Mesodermal cell (in vitro differentiated cells): ENCODE results near the gene IL20RA. TPM values are rescaled to one million over a fixed set of nuclear protein-coding genes. Genes with fewer than 3 reads are reported as not detected.

Experiments
- H3K27ac ChIP-seq: 2 replicates; pipeline ENCODE4 v1.7.0; 2013; ENCODE audit warnings: mild to moderate bottlenecking, low read depth, low read length, moderate library complexity; ENCODE audit not compliant: severe bottlenecking
- H3K36me3 ChIP-seq: 2 replicates; pipeline ENCODE4 v1.7.1; 2013; ENCODE audit warnings: mild to moderate bottlenecking, low read length, moderate library complexity; ENCODE audit not compliant: control insufficient read depth, insufficient read depth
- H3K4me1 ChIP-seq: one replicate; pipeline ENCODE4 v1.7.1; 2013; ENCODE audit warnings: mild to moderate bottlenecking, low read length; ENCODE audit not compliant: insufficient read depth, control insufficient read depth, poor library complexity, severe bottlenecking
- H3K4me3 ChIP-seq: 2 replicates; pipeline ENCODE4 v1.7.0; 2013; ENCODE audit warnings: low read length, control low read depth, mild to moderate bottlenecking; ENCODE audit not compliant: insufficient read depth, poor library complexity, severe bottlenecking; ENCODE audit errors: extremely low read depth
- H3K9me3 ChIP-seq: 2 replicates; pipeline ENCODE4 v1.7.1; 2013; ENCODE audit warnings: mild to moderate bottlenecking, low read length, moderate library complexity; ENCODE audit not compliant: control insufficient read depth
- WGBS, 2 experiments: methylation state at CpG; one replicate each; pipeline ENCODE4 v1.1.5; 2013; ENCODE audit warnings: missing lambda C conversion rate in 2 of 2; ENCODE audit not compliant: insufficient coverage in 2 of 2; 5-methylcytosine and 5-hydroxymethylcytosine counted together
- polyA plus RNA-seq, 2 experiments: library from polyadenylated mRNA; stranded (reverse); fragments of 50-300 nt; gene quantifications; one replicate each; pipeline ENCODE4 v1.2.3, GENCODE V29; 2013

IL20RA gene, protein sequence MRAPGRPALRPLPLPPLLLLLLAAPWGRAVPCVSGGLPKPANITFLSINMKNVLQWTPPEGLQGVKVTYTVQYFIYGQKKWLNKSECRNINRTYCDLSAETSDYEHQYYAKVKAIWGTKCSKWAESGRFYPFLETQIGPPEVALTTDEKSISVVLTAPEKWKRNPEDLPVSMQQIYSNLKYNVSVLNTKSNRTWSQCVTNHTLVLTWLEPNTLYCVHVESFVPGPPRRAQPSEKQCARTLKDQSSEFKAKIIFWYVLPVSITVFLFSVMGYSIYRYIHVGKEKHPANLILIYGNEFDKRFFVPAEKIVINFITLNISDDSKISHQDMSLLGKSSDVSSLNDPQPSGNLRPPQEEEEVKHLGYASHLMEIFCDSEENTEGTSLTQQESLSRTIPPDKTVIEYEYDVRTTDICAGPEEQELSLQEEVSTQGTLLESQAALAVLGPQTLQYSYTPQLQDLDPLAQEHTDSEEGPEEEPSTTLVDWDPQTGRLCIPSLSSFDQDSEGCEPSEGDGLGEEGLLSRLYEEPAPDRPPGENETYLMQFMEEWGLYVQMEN
- polyA plus RNA-seq (2013, experiment 1 of 2) = 0.07 TPM
- 0.10 TPM for polyA plus RNA-seq (2013, experiment 2 of 2)

DNA sequence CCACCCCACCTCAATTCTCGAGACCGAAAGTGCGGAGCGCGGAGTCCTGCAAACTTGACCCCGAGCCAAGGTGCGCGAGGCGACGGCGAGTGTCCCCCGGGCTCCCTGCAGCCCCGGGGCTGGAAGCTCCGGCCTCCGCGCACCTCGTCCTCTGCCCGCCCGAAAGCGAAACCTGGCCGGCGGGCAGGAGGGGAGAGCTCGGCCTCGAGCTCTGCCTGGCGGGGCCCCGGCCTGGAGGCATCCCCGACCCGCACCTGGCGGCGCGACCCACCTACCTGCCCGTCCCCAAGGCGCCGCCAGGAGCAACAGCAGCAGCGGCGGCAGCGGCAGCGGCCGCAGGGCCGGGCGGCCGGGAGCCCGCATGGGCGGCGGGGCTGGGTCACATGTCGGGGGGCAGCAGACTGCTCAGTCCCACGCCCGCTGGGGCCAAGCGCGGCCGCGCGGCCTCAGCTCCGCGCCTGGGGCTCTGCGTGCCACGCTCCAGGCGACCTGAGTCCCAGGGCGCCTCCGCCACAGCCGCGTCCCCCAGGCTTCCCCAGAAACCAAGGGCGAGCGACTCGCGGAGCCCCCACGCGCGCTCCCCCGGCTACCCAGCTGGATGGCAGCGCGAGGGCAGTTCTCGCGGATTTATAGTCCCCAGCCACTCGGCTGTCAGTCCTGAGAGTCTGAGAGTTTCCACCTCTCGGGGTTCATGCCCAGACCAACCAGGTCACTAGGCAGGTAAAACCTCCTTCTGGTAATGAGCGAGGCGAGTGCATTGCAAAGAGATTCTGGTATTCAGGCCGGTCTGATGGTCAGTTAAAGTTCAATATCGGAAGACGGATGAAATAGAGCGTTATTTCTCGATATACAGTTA lies at the start of gene IL20RA:
IL20RA (minus strand) TSS at position 600 of the 856 bp plus-strand sequence; CDS start at position 363, 237 bp downstream.
- Histone ChIP-seq H3K4me1 (no peaks in the 10 kb centered on the region), H3K9me3 (no peaks in the 10 kb centered on the region), H3K27ac (no peak within 1 kb of the TSS), H3K36me3 (no peaks in the 10 kb centered on the region), H3K4me3 (peak within 1 kb of the TSS; percentile 45)
- WGBS, 2 experiments = 17% methylated on average over 59 to 76 of the region's 83 CpGs

- Histone ChIP-seq H3K4me3 (no peak overlapping the region), H3K36me3 (no peaks in the 10 kb centered on the region), H3K4me1 (no peaks in the 10 kb centered on the region), H3K27ac (no peak overlapping the region), H3K9me3 (no peaks in the 10 kb centered on the region)
- 84 to 94% methylated on average over 3 to 4 of the region's 6 CpGs for WGBS, 2 experiments
Measured at GRCh38 chr6:137093183-137094069, 48.7 kb upstream of the IL20RA start.

DNA sequence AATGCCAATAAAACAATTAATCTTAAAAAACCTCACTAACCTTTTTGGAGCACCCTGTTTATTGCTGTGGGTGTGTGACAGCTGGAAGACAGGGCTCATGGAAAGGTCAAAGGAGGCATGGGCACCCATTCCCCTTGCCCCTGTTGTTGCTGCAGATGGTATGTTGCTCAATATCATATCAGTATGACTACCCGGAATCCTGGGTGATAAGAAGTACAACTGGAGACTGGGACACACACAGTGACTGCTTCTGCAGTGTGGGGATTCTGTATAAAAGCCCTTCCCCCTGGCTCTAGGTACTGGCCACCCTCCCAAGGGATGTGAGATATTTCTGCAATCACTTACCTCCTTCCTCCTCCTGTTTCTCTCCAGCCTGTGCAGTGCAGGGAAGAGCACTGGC lies 47.3 kb upstream of the IL20RA start:
- H3K9me3 ChIP-seq = no peaks in the 10 kb centered on the region
- no peak overlapping the region for H3K27ac ChIP-seq
- WGBS, 2 experiments = 67 to 100% methylated on average over 1 of the region's 1 CpG
- H3K36me3 ChIP-seq = no peaks in the 10 kb centered on the region
- H3K4me1 ChIP-seq = no peaks in the 10 kb centered on the region
- H3K4me3 ChIP-seq = no peak overlapping the region

GRCh38 chr6:137089305-137089704 lies 44.5 kb upstream of the IL20RA start:
- Histone ChIP-seq H3K27ac (no peak overlapping the region), H3K4me3 (no peak overlapping the region), H3K9me3 (no peaks in the 10 kb centered on the region), H3K4me1 (no peaks in the 10 kb centered on the region), H3K36me3 (no peaks in the 10 kb centered on the region)
- 58 to 66% methylated on average over 3 of the region's 5 CpGs for WGBS, 2 experiments

DNA sequence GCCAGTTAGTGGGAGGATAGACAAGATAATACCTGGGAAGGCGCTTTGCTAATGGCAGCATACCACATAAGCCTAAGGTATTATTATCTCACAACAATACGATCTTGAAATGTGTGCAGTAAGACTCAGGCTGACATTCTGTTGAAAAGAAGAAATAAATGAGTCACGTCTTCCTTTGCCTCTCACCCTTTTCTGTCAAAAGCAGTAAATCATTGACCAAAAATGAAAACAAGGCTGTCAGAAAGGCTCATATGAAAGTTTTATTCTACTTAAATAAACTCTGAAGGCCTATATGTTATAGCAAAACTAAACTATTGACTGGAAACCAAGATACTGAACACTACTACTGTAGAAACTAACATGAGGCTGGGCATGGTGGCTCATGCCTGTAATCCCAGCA lies 43.1 kb upstream of the IL20RA start:
- Histone ChIP-seq H3K4me1 (no peaks in the 10 kb centered on the region), H3K4me3 (no peak overlapping the region)

DNA sequence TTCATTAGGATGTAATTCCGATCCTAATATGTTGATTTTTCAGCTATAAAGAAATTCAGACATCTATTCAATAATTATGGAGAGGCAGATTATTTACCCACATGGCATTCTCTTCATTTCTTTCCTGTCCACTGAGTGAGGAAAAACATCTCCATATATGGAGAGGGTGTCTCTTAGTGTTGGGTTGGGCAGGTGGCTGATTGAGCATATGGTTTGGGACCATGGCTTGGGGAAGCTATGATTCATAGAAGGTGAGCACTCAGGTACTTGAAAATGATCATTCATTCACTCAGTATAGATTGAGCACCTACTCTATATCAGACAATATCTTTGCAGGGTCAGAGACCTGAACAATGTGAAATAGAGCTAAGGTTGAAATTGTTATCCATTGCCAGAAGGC lies 41.3 kb upstream of the IL20RA start:
- H3K27ac ChIP-seq = no peak overlapping the region
- no peaks in the 10 kb centered on the region for H3K9me3 ChIP-seq
- no peaks in the 10 kb centered on the region for H3K36me3 ChIP-seq
- no peaks in the 10 kb centered on the region for H3K4me1 ChIP-seq
- WGBS, 2 experiments = no CpG with 5 or more reads among the region's 1 CpG
- no peak overlapping the region for H3K4me3 ChIP-seq

More for the DNA sequence above, 43.1 kb upstream of the IL20RA start:
- 90% methylated on average over 2 of the region's 3 CpGs; no CpG with 5 or more reads in 1 of the 2 experiments for WGBS, 2 experiments
- Histone ChIP-seq H3K9me3 (no peaks in the 10 kb centered on the region), H3K27ac (no peak overlapping the region), H3K36me3 (no peaks in the 10 kb centered on the region)

DNA sequence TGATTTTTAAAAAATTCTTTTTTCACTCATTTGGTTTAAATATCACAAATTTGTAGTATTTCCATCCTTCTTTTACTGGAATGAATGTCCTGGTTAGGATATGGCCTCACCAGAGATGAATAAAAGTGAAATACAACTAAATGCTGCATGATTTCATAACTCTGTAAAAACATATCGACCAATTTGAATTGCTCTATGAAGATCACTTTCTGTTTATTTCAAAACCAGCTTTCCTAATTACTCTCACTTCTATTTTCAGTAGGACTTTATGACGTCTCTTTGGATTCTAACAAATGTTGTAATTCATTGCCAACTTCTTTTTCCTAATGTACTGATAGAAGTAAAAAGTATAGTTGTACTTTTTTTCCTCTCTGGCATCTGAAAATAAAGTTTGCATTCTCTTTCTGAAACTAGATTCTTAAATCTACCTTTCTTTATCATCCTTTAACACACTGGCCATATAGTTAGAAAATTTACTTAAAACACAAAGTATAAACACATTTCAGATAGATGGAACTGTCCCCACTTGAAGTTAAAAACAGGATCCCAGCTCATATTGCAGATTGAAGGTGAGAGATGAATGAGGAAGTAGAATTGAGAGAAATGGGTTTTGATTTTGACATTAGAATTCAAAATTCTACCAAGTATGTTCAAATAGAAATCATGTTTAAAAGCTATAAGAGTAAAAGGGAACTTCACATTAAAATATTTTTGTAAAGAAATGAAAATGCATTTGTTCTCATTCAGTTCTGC lies 40.3 kb upstream of the IL20RA start:
- 100% methylated on average over 1 of the region's 2 CpGs for WGBS, 2 experiments
- Histone ChIP-seq H3K4me3 (no peak overlapping the region), H3K9me3 (no peaks in the 10 kb centered on the region), H3K27ac (no peak overlapping the region), H3K4me1 (no peaks in the 10 kb centered on the region), H3K36me3 (no peaks in the 10 kb centered on the region)

DNA sequence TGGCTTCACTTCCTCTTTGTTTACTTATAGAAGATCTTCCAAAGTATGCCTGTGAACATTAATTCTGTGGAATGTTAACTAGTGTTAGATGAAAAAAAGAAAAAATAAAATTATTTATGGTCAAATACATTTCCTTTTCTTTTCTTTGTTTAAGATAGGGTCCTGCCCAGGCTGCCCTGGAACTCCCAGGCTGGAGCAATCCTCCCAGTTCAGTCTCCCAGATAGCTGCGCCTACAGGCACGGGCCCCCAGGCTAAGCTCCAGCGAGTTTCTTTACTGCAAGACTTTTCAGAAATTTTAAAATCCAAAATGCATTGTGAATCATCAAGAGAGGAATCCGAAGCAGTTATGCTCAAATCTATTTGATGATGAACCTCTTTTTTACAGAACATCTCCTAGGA lies 39.3 kb upstream of the IL20RA start:
- 81 to 96% methylated on average over 3 to 4 of the region's 4 CpGs for WGBS, 2 experiments
- no peaks in the 10 kb centered on the region for H3K36me3 ChIP-seq
- H3K4me3 ChIP-seq = no peak overlapping the region
- no peak overlapping the region for H3K27ac ChIP-seq
- H3K9me3 ChIP-seq = no peaks in the 10 kb centered on the region
- no peaks in the 10 kb centered on the region for H3K4me1 ChIP-seq

DNA sequence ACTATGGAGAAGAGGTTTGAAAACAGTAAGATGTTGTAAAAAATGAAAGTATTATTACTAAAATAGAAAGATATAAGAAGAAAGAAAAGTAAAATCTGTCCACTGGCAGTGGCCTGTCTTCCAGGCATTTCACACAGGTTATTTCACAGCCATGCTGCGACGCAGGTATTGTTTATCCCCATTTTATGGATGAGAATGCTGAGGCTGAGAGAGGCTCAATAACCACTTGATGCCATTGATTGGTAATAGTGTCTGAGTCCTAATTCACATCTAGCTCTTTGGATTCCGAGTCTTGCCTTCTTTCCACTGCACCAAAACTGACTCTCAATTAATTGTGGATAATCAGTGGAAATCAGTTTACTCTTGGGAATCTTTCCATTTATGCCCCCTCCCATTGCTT lies 37.2 kb upstream of the IL20RA start:
- H3K36me3 ChIP-seq = no peaks in the 10 kb centered on the region
- no peaks in the 10 kb centered on the region for H3K9me3 ChIP-seq
- H3K4me1 ChIP-seq = no peaks in the 10 kb centered on the region
- H3K4me3 ChIP-seq = no peak overlapping the region
- WGBS, 2 experiments = 93% methylated on average over 2 of the region's 3 CpGs; no CpG with 5 or more reads in 1 of the 2 experiments
- H3K27ac ChIP-seq = no peak overlapping the region
